Endothelial cell of hepatic sinusoid (primary cell): ENCODE data around the gene PSD.
"Not testable (repeated sequence)": the region's sequence is repeated elsewhere in the genome, so short reads cannot be mapped to it uniquely, and the experiment has no call there.

Experiments
- in situ Hi-C: cut with HindIII; loops from 2 replicates; pipeline ENCODE4 v1.10.0; 2017; ENCODE audit warnings: low sequenced_read_pairs

Gene PSD

DNA sequence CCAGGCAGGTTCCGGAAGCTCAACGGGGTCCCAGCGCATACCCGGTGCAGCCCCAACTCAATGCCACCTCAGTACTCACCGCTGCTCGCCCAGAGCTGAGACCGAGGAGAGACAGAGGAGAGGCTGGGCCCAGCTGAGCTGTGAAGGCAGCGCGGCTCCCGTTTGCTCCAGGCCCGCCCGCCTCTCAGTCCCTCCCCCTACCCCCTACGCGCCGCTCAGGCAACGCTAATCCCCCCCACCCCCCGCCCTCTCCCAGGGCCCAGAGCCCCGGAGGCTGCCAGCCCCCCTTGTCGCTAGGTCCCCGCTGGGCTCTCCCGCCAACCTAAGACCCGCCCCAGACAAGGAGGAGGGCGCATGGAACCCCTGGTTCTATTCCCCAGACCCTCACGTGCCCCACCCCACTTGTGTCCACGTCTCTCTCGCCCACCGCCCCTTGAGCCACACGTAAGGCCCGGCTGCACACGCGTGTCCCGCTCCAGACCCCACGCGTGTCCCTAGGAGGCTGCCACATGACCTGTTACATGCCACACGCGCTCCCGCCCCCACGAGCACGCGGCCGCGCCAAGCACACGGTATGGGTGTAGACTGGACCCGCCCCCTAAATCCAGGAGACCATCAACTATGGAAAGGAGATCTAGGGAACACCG, at the start of gene PSD:
PSD (minus strand) TSS at position 164 of the 647 bp plus-strand sequence. CDS start 1,747 bp downstream, outside the sequence.
- in situ Hi-C loops = no loop called here

GRCh38 chr10:102467971-102468438, 49.4 kb upstream of the PSD start:
- in situ Hi-C loops = loop anchor here (10.0 kb wide), 1 partner anchor 243 kb away; the partner anchor contains the start of gene ELOVL3

DNA sequence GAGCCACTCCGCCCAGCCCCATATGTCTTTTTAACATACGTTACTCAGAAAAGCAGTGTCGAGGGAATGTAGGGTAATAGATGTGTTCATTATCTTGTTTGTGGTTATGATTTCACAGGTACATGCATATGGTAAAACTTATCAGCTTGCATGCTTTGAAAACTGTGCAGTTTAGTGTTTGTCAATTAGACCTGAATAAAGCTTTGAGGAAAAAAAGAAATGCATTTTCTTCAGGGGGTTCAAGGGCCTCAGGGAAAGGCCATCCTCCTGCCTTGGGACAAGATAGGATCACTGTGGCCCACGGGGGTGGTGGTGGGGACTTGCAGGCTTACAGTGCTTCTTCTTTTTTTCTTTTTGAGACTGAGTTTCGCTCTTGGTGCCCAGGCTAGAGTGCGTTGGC, 48.7 kb upstream of the PSD start:
- in situ Hi-C loops = loop anchor here (10.0 kb wide), 1 partner anchor 243 kb away; the partner anchor contains the start of gene ELOVL3

- in situ Hi-C loops = loop anchor here (10.0 kb wide), 1 partner anchor 241 kb away; the partner anchor contains the start of gene ELOVL3
Observed at GRCh38 chr10:102465466-102465865, 46.9 kb upstream of the PSD start.

- in situ Hi-C loops = loop anchor here (10.0 kb wide), 1 partner anchor 239 kb away; the partner anchor contains the start of gene ELOVL3
Observed at GRCh38 chr10:102463983-102464382, 45.4 kb upstream of the PSD start.

GRCh38 chr10:102462512-102463054, 44.0 kb upstream of the PSD start:
- in situ Hi-C loops = loop anchor here (10.0 kb wide), 1 partner anchor 238 kb away; the partner anchor contains the start of gene ELOVL3

DNA sequence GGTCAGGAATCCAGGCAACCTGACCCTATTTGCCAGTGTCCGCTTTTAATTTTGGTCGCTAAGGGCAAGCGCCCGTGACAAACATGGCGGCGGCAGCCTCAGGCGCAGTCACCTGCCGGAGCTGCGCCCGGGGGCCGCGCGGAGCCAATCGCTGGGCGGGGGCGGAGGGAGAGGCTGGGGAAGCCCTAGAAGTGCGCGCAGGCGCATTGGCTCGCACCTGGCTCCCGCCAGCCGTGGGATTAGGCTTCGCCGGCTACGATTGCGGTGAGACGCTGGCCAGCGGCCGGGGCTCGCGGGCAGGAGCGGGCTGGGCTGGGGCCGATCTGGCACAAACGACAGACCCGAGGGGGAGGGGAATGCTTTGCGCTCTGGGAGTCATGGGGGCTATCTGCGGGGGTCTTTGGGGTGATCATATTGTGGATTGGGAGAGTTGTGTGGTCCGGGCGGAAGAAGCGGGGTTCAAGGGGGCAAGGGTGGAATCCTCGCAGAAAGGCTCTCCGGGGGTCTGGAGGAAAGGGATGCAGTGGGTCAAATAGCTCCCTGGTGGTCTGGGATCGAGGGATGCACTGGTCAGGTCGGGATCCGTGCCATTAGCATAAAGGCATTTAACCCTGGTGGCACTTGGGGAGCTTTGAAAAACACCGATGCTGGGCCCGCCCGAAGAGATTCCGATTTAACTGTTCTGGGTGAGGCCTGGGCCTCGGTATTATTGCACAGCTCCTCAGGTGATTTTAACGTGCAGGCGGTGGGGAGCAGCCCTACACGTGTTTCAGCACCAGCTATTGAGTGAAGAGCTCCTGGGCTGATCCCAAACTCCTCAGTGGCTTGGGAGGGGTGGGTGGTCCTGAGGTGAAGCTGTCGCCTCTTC, 42.8 kb upstream of the PSD start:
- in situ Hi-C loops = loop anchor here (10.0 kb wide), 1 partner anchor 237 kb away; the partner anchor contains the start of gene ELOVL3

GRCh38 chr10:102460836-102461186, 42.2 kb upstream of the PSD start:
- in situ Hi-C loops = loop anchor here (10.0 kb wide), 1 partner anchor 236 kb away; the partner anchor contains the start of gene ELOVL3

- in situ Hi-C loops = no loop called here
Observed at GRCh38 chr10:102458656-102459055, 40.1 kb upstream of the PSD start.

DNA sequence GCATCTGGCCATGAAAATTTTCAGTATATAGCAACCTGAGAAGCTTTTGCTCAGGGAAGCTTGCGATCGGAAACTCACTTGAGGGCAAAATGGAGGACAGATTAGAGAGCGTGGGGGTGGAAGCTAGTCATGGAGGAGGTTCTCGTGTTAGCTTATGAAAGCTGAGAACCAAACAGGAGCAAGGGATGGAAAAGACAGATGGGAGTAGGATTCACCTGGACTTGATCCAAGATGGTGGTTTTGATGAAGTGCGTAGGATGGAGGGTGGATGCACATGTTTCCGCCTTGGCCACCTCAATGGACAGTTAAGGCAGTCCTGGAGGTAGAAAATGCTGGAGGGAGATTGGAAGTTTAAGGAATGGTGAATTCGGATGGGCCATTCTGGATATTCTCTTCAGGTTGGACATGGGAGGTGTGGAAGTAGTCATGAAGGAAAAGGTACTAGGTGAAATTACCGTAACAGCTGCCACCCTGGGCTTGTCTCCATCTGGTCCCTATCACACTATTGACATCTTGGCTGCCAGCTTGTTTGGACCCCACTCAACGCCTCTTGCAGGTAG, 39.1 kb upstream of the PSD start:
- in situ Hi-C loops = no loop called here

DNA sequence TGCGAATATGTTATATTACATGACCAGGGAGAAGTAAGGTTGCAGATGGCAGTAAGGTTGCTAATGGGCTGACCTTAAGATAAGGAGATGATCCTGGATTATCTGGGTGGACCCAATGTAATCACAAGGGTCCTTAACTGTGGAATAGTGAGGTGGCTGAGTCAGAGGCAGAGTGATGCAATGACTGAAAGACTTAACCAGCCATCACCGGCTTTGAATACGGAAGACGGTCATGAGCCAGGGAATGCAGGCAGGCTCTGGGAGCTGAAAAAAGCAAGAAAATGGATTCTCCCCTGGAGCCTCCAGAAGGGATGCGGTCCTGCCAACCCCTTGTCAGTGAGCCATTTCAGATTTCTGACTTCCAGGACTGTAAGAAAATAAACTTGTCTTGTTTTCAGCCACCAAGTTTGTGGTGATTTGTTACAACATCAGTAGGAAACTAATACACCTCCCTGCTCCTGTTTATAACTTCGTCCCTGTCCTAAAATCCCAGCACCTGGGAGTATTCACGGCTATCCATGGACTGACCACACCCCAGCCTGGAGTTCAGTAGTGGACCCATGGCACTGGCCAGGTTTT, 37.4 kb upstream of the PSD start:
- in situ Hi-C loops = no loop called here

GRCh38 chr10:102454662-102455487, 36.3 kb upstream of the PSD start:
- in situ Hi-C loops = not testable (repeated sequence)

GRCh38 chr10:102453502-102453901, 34.9 kb upstream of the PSD start:
- in situ Hi-C loops = no loop called here

DNA sequence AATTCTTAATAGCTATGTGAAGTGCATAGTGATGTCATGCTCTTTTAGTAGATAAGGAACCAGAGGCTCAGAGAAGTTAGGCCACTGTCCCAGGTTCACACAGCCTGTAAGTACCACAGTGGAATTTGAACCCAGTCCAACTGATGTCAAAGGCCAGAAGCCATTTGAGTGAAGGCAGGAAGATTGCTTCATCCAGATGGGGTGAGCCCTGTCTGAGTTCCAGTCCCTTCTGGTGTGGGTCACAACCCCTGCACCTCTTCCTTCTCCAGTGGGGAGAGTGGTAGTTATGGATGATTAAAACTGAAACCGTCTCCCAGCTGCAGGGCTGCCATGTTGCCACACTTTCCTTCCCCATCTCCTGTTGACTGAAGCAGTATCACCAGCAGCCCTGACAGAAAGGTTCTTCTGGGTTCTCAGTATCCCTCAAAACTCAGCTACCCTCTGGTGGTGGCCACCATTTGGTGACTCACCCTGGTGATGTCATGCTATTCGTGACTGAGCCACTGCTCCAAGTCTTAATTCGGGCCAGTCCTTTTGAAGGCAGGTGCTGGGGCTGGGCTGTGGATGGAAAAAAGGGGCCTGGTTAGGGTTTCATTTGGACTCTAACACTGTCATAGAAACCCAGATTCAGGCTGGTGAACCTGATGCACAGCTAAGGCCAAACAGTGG, 34.2 kb upstream of the PSD start:
- in situ Hi-C loops = no loop called here

GRCh38 chr10:102451105-102451969, 32.8 kb upstream of the PSD start, which contains the start of gene C10orf95:
TSS of gene C10orf95 (minus strand) at chr10:102451543. CDS start at chr10:102451093, 450 bp downstream.
- in situ Hi-C loops = no loop called here

DNA sequence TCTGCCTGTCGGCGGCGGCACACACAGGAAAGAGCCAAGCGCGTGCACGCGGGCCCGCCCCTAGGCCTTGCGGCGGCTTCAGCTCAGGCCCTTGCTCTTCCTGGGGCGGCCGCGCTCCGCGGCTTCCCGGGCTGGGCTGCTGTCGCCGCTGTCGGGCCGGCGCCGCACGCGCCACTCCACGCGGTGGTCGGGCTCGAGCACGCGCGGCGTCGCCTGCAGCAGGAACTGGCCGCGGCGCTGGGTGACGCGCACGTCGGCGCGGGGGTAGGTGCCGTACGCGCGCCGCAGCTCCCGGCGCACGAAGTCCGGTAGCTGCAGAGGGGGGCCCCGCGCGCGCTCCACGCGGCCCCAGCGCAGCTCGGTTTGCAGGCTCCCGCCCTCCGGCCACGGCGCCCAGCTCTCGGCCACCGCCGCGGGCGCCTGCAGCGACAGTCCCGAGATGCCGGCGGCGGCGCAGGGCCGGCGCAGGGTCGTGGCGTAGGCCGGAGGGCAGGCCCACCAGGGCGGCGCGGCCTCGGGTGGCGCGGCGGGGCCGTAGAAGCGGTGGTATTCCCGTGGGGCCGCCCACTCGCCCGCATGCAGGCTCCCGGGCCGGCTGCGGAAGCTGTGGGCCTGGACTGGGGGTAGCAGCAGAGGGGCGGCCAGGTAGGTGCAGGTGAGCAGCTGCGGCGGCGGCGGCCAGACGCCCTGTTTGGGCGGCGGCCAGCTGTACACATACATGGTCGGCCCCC, 32.0 kb upstream of the PSD start:
- in situ Hi-C loops = no loop called here

DNA sequence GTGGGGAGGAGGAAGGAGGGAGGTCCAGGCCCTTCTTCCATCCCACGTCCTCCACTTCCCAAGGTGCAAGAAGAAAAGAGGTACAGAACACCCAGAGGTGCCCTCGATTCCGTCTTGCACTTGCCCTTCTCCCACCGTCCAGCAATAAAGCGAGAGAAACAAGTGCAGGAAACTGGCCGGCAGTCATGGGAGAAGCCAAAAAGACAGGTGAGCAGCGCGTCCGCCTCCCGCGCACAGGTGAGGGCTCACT, 31.5 kb upstream of the PSD start:
- in situ Hi-C loops = no loop called here
